Lung (tissue), 12 donors: Measurements from ENCODE around the gene CAMK2B. TPM values are rescaled to one million over a fixed set of nuclear protein-coding genes. Genes with fewer than 3 reads are reported as not detected.
"Not testable (repeated sequence)": the region's sequence is repeated elsewhere in the genome, so short reads cannot be mapped to it uniquely, and the experiment has no call there.

ENCODE experiments used
- ATAC-seq: fragments of 200-7000 bp; cut with Tn5 transposase; one replicate; pipeline ENCODE4 v1.9.1; 2020; ENCODE audit warnings: moderate number of reproducible peaks; ENCODE audit not compliant: insufficient read depth, low FRiP score
- DNase-seq, 3 donors: peaks; one replicate each; pipeline ENCODE4 v3.0.0-alpha.2; 2013 to 2017
- H3K27ac ChIP-seq, 2 donors: one replicate each; pipeline ENCODE4 v1.5.1; 2013; ENCODE audit warnings: mild to moderate bottlenecking in 2 of 2, moderate library complexity in 2 of 2, control low read depth in 1 of 2, inconsistent platforms in 1 of 2, low read depth in 1 of 2, low read length in 1 of 2
- H3K27me3 ChIP-seq, 3 donors: one replicate each; pipeline ENCODE4 v1.5.1; 2013; ENCODE audit warnings: low read length in 2 of 3; ENCODE audit not compliant: control insufficient read depth in 3 of 3, insufficient read depth in 3 of 3
- H3K36me3 ChIP-seq, 4 donors: one replicate each; pipeline ENCODE4 v1.5.1; 2013; ENCODE audit warnings: low read length in 4 of 4, mild to moderate bottlenecking in 1 of 4, moderate library complexity in 1 of 4; ENCODE audit not compliant: control insufficient read depth in 4 of 4, insufficient read depth in 4 of 4
- H3K4me1 ChIP-seq, 5 donors: one replicate each; pipeline ENCODE4 v1.5.1; 2013; ENCODE audit warnings: low read length in 5 of 5, mild to moderate bottlenecking in 2 of 5, moderate library complexity in 1 of 5; ENCODE audit not compliant: control insufficient read depth in 5 of 5, insufficient read depth in 5 of 5
- H3K4me3 ChIP-seq: one replicate; pipeline ENCODE4 v1.5.1; 2013; ENCODE audit warnings: mild to moderate bottlenecking, control low read depth, moderate library complexity
- H3K9ac ChIP-seq, 2 donors: one replicate each; pipeline ENCODE4 v1.5.1; 2013; ENCODE audit warnings: low read length in 2 of 2, control low read depth in 1 of 2; ENCODE audit not compliant: insufficient read depth in 1 of 2
- H3K9me3 ChIP-seq, 4 donors: one replicate each; pipeline ENCODE4 v1.5.1; 2013; ENCODE audit warnings: low read length in 3 of 4, mild to moderate bottlenecking in 1 of 4, moderate library complexity in 1 of 4; ENCODE audit not compliant: control insufficient read depth in 4 of 4, insufficient read depth in 3 of 4
- WGBS, 2 donors: extraction: QIAGEN DNeasy Blood & Tissue Kit; methylation state at CpG; one replicate each; pipeline ENCODE4 v1.1.7; 2013; 5-methylcytosine and 5-hydroxymethylcytosine counted together
- polyA plus RNA-seq, 2 donors: library from polyadenylated mRNA; stranded (reverse); fragments of 200-250 nt; gene quantifications; one replicate each; pipeline ENCODE4 v1.2.1, GENCODE V29; 2013
- total RNA-seq, 2 donors: library from RNA; depleted of rRNA in 1 of 2; stranded (reverse); fragments of >200 nt in 1 of 2; gene quantifications; one replicate each; pipeline ENCODE4 v1.2.1, GENCODE V29; 2014 to 2021
- TF ChIP-seq, protein P1 (sequence below): IDR thresholded peaks from 2 replicates; pipeline ENCODE4 v1.5.1; 2012; ENCODE audit warnings: mild to moderate bottlenecking; ENCODE audit errors: control extremely low read depth, extremely low read depth
- donor health status: control.
- donor health status: control.
- donor health status: Bipolar disorder and iron deficiency.
- donor health status: healthy.
- donor health status: DM: yes; HTN: yes; CAD: no.

The CAMK2B gene
- total and polyA plus RNA-seq, 4 donors = 0.12 to 0.80 (median 0.33) TPM

DNA sequence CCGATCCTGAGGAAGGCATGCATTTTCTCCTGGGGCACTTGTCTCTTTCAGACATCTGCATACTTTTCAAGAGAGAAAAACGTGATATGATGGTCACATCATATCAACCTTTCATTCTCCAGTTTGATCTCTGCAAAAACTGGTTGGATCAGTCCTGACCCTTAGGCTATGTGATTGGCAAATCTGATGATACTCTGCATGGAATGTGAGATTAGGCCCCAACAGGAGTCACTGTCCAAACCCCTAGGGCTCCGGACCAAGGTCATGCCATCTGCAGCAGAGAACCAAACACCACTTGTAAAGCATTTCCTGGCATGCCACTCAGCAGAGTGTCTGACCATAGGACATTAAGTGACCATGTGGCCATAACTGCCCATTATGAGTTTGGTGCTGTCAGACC, 144.8 kb downstream of the CAMK2B start:
- no peak for DNase-seq
- WGBS, 2 donors = 61 to 75% methylated on average over 3 of the region's 3 CpGs
- Histone ChIP-seq H3K4me1 (no peaks in the 10 kb centered on the region), H3K9me3 (peaks cover 0 to 11% (median 2%) of the 10 kb centered on the region in 4 donors), H3K36me3 (no peaks in the 10 kb centered on the region), H3K27ac (no peak overlapping the region), H3K27me3 (peaks cover 0 to 10% (median 0%) of the 10 kb centered on the region in 3 donors), H3K9ac (no peak overlapping the region), H3K4me3 (no peak overlapping the region)
- no peak for ATAC-seq
- TF ChIP-seq, protein P1, sequence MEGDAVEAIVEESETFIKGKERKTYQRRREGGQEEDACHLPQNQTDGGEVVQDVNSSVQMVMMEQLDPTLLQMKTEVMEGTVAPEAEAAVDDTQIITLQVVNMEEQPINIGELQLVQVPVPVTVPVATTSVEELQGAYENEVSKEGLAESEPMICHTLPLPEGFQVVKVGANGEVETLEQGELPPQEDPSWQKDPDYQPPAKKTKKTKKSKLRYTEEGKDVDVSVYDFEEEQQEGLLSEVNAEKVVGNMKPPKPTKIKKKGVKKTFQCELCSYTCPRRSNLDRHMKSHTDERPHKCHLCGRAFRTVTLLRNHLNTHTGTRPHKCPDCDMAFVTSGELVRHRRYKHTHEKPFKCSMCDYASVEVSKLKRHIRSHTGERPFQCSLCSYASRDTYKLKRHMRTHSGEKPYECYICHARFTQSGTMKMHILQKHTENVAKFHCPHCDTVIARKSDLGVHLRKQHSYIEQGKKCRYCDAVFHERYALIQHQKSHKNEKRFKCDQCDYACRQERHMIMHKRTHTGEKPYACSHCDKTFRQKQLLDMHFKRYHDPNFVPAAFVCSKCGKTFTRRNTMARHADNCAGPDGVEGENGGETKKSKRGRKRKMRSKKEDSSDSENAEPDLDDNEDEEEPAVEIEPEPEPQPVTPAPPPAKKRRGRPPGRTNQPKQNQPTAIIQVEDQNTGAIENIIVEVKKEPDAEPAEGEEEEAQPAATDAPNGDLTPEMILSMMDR = no peak

DNA sequence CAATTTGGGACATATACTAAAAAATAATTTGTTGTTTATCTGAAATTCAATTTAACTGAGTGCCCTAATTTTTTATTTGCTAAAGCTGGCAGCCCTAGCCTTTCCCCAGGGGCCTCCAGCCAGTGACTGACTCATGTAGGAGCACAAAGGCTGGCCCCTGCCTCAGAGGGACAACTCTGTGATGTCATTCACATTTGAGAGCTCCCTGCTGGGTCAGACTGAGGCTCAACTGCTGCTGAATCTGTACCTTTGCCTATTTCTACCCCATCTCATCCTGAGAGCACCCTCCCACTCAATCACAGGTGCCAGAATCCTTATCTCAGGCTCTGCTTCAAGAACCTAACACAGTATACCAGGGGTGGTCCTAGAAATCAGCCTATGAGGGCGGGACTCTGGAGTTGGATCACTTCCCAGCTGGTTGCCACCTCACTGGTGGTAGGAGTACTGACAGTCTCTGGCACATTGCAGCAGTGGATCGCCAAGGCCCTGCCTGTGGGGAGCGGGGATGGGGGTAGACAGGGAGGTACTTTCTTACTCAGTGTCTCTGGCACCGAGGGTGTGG, 147.7 kb downstream of the CAMK2B start:
- DNase-seq = no peak
- 74 to 78% methylated on average over 4 of the region's 4 CpGs for WGBS, 2 donors
- Histone ChIP-seq H3K9me3 (peaks cover 0 to 7% (median 2%) of the 10 kb centered on the region in 4 donors), H3K36me3 (no peaks in the 10 kb centered on the region), H3K4me3 (no peak overlapping the region), H3K27ac (no peak overlapping the region), H3K4me1 (no peaks in the 10 kb centered on the region), H3K27me3 (peaks cover 0 to 4% (median 0%) of the 10 kb centered on the region in 3 donors), H3K9ac (no peak overlapping the region)
- ATAC-seq = no peak
- TF ChIP-seq, protein P1 = no peak

DNA sequence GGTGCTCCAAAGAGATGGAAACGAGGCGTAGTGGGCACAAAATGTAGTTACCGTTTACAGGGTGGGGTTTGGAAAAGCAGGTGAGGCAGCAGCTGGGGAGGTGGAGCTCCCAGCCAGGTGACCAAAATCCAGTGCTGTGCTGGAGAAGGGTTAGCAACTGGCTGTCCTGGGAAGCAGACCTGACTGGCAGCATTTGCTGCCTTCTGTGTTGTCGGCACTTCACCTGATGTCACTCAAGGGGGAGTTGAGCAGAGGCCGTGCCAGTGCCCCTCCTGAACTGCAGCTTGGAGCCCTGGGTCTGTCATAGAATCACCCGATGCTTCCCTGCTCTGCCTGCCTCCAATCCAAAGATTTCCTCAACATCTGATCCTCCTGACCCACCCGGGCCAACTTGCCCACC, 148.9 kb downstream of the CAMK2B start:
- TF ChIP-seq, protein P1 = no peak
- Histone ChIP-seq H3K36me3 (no peaks in the 10 kb centered on the region), H3K4me1 (no peaks in the 10 kb centered on the region), H3K9me3 (peaks cover 0 to 2% (median 0%) of the 10 kb centered on the region in 4 donors), H3K27me3 (peaks cover 0 to 4% (median 0%) of the 10 kb centered on the region in 3 donors), H3K4me3 (no peak overlapping the region), H3K9ac (no peak overlapping the region), H3K27ac (no peak overlapping the region)
- ATAC-seq (no peak), DNase-seq (no peak)
- WGBS, 2 donors = 75 to 76% methylated on average over 6 to 7 of the region's 7 CpGs

DNA sequence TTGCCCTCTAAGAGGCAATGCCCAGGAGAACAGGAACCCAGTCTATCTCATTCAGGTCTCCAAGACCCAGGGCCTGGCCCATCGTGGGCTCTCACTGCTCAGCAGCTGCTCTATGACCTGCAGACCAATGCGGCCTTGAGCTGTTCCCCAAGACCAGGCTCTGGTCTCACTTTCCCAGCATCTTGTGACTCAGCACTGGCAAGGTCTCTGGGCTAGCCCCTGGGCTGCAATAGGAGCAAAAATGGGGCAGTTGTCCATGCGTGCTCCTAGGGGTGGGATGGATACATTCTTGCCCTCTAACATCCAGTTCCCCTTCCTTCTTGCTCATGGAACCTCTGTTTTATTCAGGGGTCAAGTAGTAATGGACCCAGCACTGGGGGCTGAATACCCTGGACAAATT, 149.7 kb downstream of the CAMK2B start:
- peaks cover 0 to 2% (median 0%) of the 10 kb centered on the region in 4 donors for H3K9me3 ChIP-seq
- DNase-seq = no peak

DNA sequence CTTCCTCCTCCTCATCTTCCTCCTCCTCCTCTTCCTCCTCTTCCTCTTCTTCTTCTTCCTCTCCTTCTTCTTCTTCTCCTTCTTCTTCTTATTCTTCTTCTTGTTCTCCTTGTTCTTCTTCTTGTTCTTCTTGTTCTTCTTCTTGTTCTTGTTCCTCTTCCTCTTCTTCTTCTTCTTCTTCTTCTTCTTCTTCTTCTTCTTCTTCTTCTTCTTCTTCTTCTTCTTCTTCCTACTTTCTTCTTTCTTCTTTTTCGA, 150.8 kb downstream of the CAMK2B start:
- H3K4me3 ChIP-seq, DNase-seq, ATAC-seq, H3K9ac ChIP-seq, H3K36me3 ChIP-seq, H3K9me3 ChIP-seq, H3K27ac ChIP-seq, H3K4me1 ChIP-seq, H3K27me3 ChIP-seq: not testable (repeated sequence)
- 57 to 68% methylated on average over 1 of the region's 1 CpG for WGBS, 2 donors

More for the DNA sequence above, 149.7 kb downstream of the CAMK2B start:
- H3K27me3 ChIP-seq = peaks cover 0 to 4% (median 0%) of the 10 kb centered on the region in 3 donors
- no peaks in the 10 kb centered on the region for H3K36me3 ChIP-seq
- no peak for ATAC-seq
- no peak overlapping the region for H3K9ac ChIP-seq
- TF ChIP-seq, protein P1 = no peak
- H3K27ac ChIP-seq = no peak overlapping the region
- no peak overlapping the region for H3K4me3 ChIP-seq
- 77% methylated on average over 3 of the region's 3 CpGs for WGBS, 2 donors
- no peaks in the 10 kb centered on the region for H3K4me1 ChIP-seq
